ENCODE results near the gene ANLN. TPM values are rescaled to one million over a fixed set of nuclear protein-coding genes. Genes with fewer than 3 reads are reported as not detected.

ANLN gene
- total RNA-seq, 1 experiment from 2014 or later: 130 TPM

DNA sequence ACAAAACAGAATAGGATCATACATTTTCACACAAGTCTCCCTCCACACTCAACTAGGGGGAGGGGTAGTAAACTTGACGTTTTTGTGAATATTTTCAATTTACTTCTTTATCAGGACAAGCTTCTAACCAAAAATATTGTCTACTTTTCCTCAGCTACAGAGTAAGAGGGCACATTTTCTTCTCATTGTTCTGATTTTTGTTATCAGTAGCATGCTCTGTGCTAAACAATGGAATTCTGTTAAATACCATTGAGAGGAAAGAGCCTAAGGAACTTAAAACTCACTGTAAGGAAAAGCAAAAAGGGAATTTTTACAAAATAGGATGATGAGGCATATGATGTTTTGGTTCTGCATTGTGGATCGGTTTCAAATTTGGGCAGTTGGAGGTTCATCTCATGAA is 41.2 kb downstream of the ANLN start:
- DNase-seq (ENCODE audit: low read depth, low spot score) (no peak), ATAC-seq (no peak)
- Histone ChIP-seq H3K9me2 (ENCODE audit: insufficient read depth) (no peaks in the 10 kb centered on the region), H3K27ac (ENCODE audit: low read depth, low read length) (no peak overlapping the region), H3K27me3 (ENCODE audit: insufficient read depth, low read length) (no peaks in the 10 kb centered on the region), H3K9ac (ENCODE audit: low read length) (no peak overlapping the region), H3K4me1 (ENCODE audit: control insufficient read depth in 1 of 2, insufficient read depth in 2 of 2, low read length in 2 of 2) (no peaks in the 10 kb centered on the region), H4K20me1 (ENCODE audit: insufficient read depth) (peaks cover 2% of the 10 kb centered on the region; the same call in 1 of the 2 replicates), H3K36me3 (ENCODE audit: control insufficient read depth in 1 of 2, insufficient read depth in 2 of 2, low read length in 2 of 2) (peaks cover 24 to 68% of the 10 kb centered on the region in 2 experiments), H2AFZ (ENCODE audit: low read depth, low read length, poor library complexity, severe bottlenecking) (no peak overlapping the region), H3K4me2 (ENCODE audit: low read length) (no peak overlapping the region), H3K4me3 (replicated peaks in 1 of 2; ENCODE audit: low read depth in 1 of 2, low read length in 2 of 2) (no peak overlapping the region), H3K9me3 (ENCODE audit: control insufficient read depth in 1 of 2, insufficient read depth in 1 of 2, low read depth in 1 of 2, low read length in 2 of 2) (no peaks in the 10 kb centered on the region), H3K79me2 (ENCODE audit: insufficient read depth, low read length) (peaks cover 88% of the 10 kb centered on the region)
- RAD21 ChIA-PET (ENCODE audit: low non-redundant PET in 1 of 2, low total read pairs in 2 of 2, uncharacterized antibody in 2 of 2, unreplicated experiment in 2 of 2): no interaction called here
- TF ChIP-seq CEBPB (IDR thresholded peaks at IDR 0.05; ENCODE audit: low read depth) (no peak), ZFX (IDR thresholded peaks at IDR 0.05) (no peak), RAD21 (IDR thresholded peaks at IDR 0.05; ENCODE audit: low read depth) (no peak), TCF7L2 (IDR thresholded peaks at IDR 0.05; ENCODE audit: borderline replicate concordance, extremely low read depth, insufficient read depth, insufficient read length) (no peak), SRF (IDR thresholded peaks at IDR 0.05; ENCODE audit: low read depth) (no peak), EZH2 (IDR thresholded peaks at IDR 0.05) (no peak), FOSL1 (IDR thresholded peaks at IDR 0.05; ENCODE audit: low read depth) (no peak)
- TF ChIP-seq, protein P1, sequence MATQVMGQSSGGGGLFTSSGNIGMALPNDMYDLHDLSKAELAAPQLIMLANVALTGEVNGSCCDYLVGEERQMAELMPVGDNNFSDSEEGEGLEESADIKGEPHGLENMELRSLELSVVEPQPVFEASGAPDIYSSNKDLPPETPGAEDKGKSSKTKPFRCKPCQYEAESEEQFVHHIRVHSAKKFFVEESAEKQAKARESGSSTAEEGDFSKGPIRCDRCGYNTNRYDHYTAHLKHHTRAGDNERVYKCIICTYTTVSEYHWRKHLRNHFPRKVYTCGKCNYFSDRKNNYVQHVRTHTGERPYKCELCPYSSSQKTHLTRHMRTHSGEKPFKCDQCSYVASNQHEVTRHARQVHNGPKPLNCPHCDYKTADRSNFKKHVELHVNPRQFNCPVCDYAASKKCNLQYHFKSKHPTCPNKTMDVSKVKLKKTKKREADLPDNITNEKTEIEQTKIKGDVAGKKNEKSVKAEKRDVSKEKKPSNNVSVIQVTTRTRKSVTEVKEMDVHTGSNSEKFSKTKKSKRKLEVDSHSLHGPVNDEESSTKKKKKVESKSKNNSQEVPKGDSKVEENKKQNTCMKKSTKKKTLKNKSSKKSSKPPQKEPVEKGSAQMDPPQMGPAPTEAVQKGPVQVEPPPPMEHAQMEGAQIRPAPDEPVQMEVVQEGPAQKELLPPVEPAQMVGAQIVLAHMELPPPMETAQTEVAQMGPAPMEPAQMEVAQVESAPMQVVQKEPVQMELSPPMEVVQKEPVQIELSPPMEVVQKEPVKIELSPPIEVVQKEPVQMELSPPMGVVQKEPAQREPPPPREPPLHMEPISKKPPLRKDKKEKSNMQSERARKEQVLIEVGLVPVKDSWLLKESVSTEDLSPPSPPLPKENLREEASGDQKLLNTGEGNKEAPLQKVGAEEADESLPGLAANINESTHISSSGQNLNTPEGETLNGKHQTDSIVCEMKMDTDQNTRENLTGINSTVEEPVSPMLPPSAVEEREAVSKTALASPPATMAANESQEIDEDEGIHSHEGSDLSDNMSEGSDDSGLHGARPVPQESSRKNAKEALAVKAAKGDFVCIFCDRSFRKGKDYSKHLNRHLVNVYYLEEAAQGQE (IDR thresholded peaks at IDR 0.05; ENCODE audit: low read depth): no peak
- TF ChIP-seq, protein P2, sequence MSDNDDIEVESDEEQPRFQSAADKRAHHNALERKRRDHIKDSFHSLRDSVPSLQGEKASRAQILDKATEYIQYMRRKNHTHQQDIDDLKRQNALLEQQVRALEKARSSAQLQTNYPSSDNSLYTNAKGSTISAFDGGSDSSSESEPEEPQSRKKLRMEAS (IDR thresholded peaks at IDR 0.05): no peak
- POLR2A ChIA-PET: no interaction called here
- intact Hi-C loops (cut with micrococcal nuclease): no loop called here
- CTCF ChIA-PET: no interaction called here
- BruUV-seq (replicated peaks): no TSS peak
